Activated naive CD4-positive, alpha-beta T cell treated with anti-CD3 and anti-CD28 coated beads, Interleukin-2, amount 50 U/mL, for 24 hours (primary cell): ENCODE data around the gene ITPR3.

Source experiments
- H3K27ac Mint-ChIP-seq: one replicate; pipeline ENCODE4 v1.8.0; 2021; ENCODE audit warnings: mild to moderate bottlenecking, mixed read lengths
- H3K27me3 Mint-ChIP-seq: one replicate; pipeline ENCODE4 v1.8.0; 2021; ENCODE audit warnings: mixed read lengths
- H3K36me3 Mint-ChIP-seq: one replicate; pipeline ENCODE4 v1.8.0; 2021; ENCODE audit warnings: mixed read lengths
- H3K4me1 Mint-ChIP-seq: one replicate; pipeline ENCODE4 v1.8.0; 2021; ENCODE audit warnings: mixed read lengths
- H3K4me3 Mint-ChIP-seq: one replicate; pipeline ENCODE4 v1.8.0; 2021; ENCODE audit warnings: mild to moderate bottlenecking, mixed read lengths
- H3K9me3 Mint-ChIP-seq: one replicate; pipeline ENCODE4 v1.8.0; 2021; ENCODE audit warnings: mixed read lengths

The ITPR3 gene

DNA sequence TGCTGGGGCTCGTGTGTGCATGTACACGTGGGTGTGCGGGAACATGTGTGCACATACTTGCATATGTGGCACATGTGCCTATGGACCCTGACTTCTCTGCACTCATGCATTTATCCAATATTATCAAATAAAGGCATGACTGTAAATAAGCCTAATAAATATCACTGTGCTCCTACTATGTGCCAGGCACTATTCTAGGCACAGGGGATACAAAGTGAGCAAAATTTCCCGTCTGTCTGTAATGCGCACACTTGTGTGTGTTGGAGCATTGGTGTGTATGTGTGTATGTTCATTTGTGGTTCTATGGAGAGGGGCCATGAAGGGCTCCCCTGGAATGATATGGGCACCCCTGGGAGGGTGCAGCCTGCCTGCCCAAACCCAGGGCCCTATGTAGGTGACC is 41.9 kb downstream of the ITPR3 start:
- peaks cover 4% of the 10 kb centered on the region for H3K36me3 Mint-ChIP-seq
- H3K4me3 Mint-ChIP-seq = no peak overlapping the region
- no peaks in the 10 kb centered on the region for H3K4me1 Mint-ChIP-seq
- H3K27ac Mint-ChIP-seq = peak overlapping the region; percentile 46
- H3K9me3 Mint-ChIP-seq = no peaks in the 10 kb centered on the region
- no peaks in the 10 kb centered on the region for H3K27me3 Mint-ChIP-seq

DNA sequence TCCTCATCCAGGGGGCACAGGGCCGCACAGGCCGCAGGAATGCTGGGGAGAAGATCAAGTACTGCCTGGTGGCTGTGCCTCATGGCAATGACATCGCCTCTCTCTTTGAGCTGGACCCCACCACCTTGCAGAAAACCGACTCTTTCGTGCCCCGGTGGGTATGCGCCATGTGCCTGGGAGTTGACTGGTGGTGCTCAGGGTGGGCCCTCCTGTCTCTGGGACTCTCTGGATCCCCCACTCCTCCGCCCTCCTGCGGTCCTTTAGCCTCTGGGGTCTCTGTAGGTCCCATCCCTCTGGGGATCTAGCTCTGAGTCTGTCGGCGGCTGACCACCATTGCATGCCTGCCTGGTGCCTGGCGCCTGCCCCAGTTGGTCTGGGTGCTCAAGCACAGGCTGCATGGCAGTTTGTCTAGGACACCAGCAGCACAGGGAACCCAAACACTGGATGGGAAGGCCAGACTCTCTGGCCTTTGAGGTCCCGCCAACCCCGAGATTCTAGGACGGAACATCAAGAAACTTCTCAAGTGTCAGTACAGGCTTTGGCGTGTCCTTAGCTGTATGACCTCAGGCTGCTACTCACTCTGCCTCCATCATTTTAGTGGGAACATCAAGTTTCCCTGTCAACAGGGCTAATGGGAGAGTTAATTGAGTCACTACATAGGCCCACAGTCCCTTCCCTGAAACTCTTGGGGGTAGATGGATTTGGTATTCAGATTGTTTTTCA is 42.8 kb downstream of the ITPR3 start:
- H3K9me3 Mint-ChIP-seq = no peaks in the 10 kb centered on the region
- H3K27me3 Mint-ChIP-seq = no peaks in the 10 kb centered on the region
- H3K36me3 Mint-ChIP-seq = peaks cover 5% of the 10 kb centered on the region
- no peak overlapping the region for H3K4me3 Mint-ChIP-seq
- H3K27ac Mint-ChIP-seq = no peak overlapping the region
- peaks cover 7% of the 10 kb centered on the region for H3K4me1 Mint-ChIP-seq

GRCh38 chr6:33664506-33665057 is 43.5 kb downstream of the ITPR3 start:
- no peaks in the 10 kb centered on the region for H3K27me3 Mint-ChIP-seq
- no peak overlapping the region for H3K4me3 Mint-ChIP-seq
- H3K4me1 Mint-ChIP-seq = peaks cover 14% of the 10 kb centered on the region
- H3K27ac Mint-ChIP-seq = no peak overlapping the region
- peaks cover 7% of the 10 kb centered on the region for H3K36me3 Mint-ChIP-seq
- H3K9me3 Mint-ChIP-seq = no peaks in the 10 kb centered on the region

GRCh38 chr6:33665957-33666356 is 44.8 kb downstream of the ITPR3 start:
- H3K27me3 Mint-ChIP-seq = no peaks in the 10 kb centered on the region
- H3K9me3 Mint-ChIP-seq = no peaks in the 10 kb centered on the region
- peaks cover 8% of the 10 kb centered on the region for H3K36me3 Mint-ChIP-seq
- no peak overlapping the region for H3K4me3 Mint-ChIP-seq
- H3K27ac Mint-ChIP-seq = no peak overlapping the region
- peaks cover 15% of the 10 kb centered on the region for H3K4me1 Mint-ChIP-seq

DNA sequence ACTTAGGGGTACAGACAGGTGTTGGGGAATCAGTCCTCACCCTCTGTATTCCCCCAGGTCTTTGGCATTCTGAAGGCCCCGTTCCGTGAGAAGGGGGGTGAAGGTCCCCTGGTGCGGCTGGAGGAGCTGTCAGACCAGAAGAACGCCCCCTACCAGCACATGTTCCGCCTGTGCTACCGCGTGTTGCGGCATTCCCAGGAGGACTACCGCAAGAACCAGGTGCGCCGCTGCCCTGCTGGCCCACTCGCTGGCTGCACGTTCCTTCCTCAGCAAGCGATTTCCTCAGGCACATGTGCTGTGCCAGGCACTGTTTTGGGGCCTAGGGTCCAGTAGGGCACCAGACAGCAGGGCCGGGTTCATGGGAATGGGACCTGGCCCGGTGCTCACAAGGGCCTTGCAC is 46.0 kb downstream of the ITPR3 start:
- H3K4me1 Mint-ChIP-seq = peaks cover 15% of the 10 kb centered on the region
- peaks cover 13% of the 10 kb centered on the region for H3K36me3 Mint-ChIP-seq
- no peak overlapping the region for H3K27ac Mint-ChIP-seq
- no peaks in the 10 kb centered on the region for H3K27me3 Mint-ChIP-seq
- no peak overlapping the region for H3K4me3 Mint-ChIP-seq
- no peaks in the 10 kb centered on the region for H3K9me3 Mint-ChIP-seq

DNA sequence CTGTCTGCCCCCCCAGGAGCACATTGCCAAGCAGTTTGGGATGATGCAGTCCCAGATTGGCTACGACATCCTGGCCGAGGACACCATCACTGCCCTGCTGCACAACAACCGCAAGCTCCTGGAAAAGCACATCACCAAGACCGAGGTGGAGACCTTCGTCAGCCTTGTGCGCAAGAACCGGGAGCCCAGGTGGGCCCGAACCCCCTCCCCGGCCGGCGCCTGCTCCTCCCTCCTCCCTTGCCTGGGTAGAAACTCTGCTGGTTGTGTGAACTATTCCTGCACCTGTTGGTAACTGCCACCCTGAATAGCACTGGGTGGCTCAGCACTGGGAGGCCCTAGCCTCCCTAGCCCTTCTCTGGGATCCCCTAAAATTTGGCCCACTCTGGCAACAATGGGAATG is 46.7 kb downstream of the ITPR3 start:
- Mint-ChIP-seq H3K9me3 (no peaks in the 10 kb centered on the region), H3K27me3 (no peaks in the 10 kb centered on the region), H3K36me3 (peaks cover 13% of the 10 kb centered on the region), H3K4me3 (no peak overlapping the region), H3K27ac (no peak overlapping the region), H3K4me1 (peaks cover 15% of the 10 kb centered on the region)

GRCh38 chr6:33668328-33668727 is 47.2 kb downstream of the ITPR3 start:
- no peak overlapping the region for H3K4me3 Mint-ChIP-seq
- H3K36me3 Mint-ChIP-seq = peaks cover 11% of the 10 kb centered on the region
- no peaks in the 10 kb centered on the region for H3K27me3 Mint-ChIP-seq
- H3K27ac Mint-ChIP-seq = peak overlapping the region; percentile 65
- H3K4me1 Mint-ChIP-seq = peaks cover 15% of the 10 kb centered on the region
- H3K9me3 Mint-ChIP-seq = no peaks in the 10 kb centered on the region

- H3K4me1 Mint-ChIP-seq = peaks cover 15% of the 10 kb centered on the region
- H3K27ac Mint-ChIP-seq = peak overlapping the region; percentile 86
- no peak overlapping the region for H3K4me3 Mint-ChIP-seq
- H3K9me3 Mint-ChIP-seq = no peaks in the 10 kb centered on the region
- no peaks in the 10 kb centered on the region for H3K27me3 Mint-ChIP-seq
- peaks cover 11% of the 10 kb centered on the region for H3K36me3 Mint-ChIP-seq
These were observed 47.8 kb downstream of the ITPR3 start for GRCh38 chr6:33668914-33669313.

DNA sequence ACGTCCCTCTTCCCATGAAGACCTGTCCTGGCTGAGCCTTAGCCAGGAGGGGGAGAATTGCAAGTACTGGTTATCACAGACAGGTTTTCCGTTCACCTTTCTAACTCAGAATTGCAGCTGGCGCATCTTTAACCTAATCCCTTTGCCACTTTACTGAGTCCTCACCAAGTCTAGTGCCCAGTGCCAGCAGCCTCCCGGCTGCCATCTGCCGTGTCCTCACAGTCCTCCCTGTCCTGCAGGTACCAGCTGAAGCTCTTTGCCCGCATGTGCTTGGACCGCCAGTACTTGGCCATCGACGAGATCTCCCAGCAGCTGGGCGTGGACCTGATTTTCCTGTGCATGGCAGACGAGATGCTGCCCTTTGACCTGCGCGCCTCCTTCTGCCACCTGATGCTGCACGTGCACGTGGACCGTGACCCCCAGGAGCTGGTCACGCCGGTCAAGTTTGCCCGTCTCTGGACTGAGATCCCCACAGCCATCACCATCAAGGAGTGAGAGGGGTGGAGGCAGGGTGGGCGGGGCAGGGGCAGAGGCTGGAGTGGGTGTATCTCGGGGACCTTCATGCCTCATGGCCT is 49.1 kb downstream of the ITPR3 start:
- peaks cover 11% of the 10 kb centered on the region for H3K36me3 Mint-ChIP-seq

GRCh38 chr6:33670971-33671743 is 50.0 kb downstream of the ITPR3 start:
- H3K27ac Mint-ChIP-seq = no peak overlapping the region
- peaks cover 15% of the 10 kb centered on the region for H3K4me1 Mint-ChIP-seq
- H3K36me3 Mint-ChIP-seq = peaks cover 11% of the 10 kb centered on the region
- H3K9me3 Mint-ChIP-seq = no peaks in the 10 kb centered on the region
- no peaks in the 10 kb centered on the region for H3K27me3 Mint-ChIP-seq
- no peak overlapping the region for H3K4me3 Mint-ChIP-seq

More for the DNA sequence above, 49.1 kb downstream of the ITPR3 start:
- H3K27me3 Mint-ChIP-seq = no peaks in the 10 kb centered on the region
- peaks cover 15% of the 10 kb centered on the region for H3K4me1 Mint-ChIP-seq
- no peaks in the 10 kb centered on the region for H3K9me3 Mint-ChIP-seq
- H3K27ac Mint-ChIP-seq = no peak overlapping the region
- H3K4me3 Mint-ChIP-seq = no peak overlapping the region

GRCh38 chr6:33671744-33672072 is 50.6 kb downstream of the ITPR3 start:
- Mint-ChIP-seq H3K9me3 (no peaks in the 10 kb centered on the region), H3K27me3 (no peaks in the 10 kb centered on the region), H3K4me1 (peaks cover 15% of the 10 kb centered on the region), H3K36me3 (peaks cover 11% of the 10 kb centered on the region), H3K27ac (no peak overlapping the region), H3K4me3 (no peak overlapping the region)

- Mint-ChIP-seq H3K9me3 (no peaks in the 10 kb centered on the region), H3K4me3 (no peak overlapping the region), H3K36me3 (peaks cover 11% of the 10 kb centered on the region), H3K4me1 (peaks cover 15% of the 10 kb centered on the region), H3K27me3 (no peaks in the 10 kb centered on the region), H3K27ac (no peak overlapping the region)
These were observed 51.7 kb downstream of the ITPR3 start for GRCh38 chr6:33672808-33673207.

GRCh38 chr6:33673851-33674250 is 52.7 kb downstream of the ITPR3 start:
- no peaks in the 10 kb centered on the region for H3K27me3 Mint-ChIP-seq
- no peak overlapping the region for H3K27ac Mint-ChIP-seq
- no peaks in the 10 kb centered on the region for H3K9me3 Mint-ChIP-seq
- no peak overlapping the region for H3K4me3 Mint-ChIP-seq
- peaks cover 9% of the 10 kb centered on the region for H3K4me1 Mint-ChIP-seq
- H3K36me3 Mint-ChIP-seq = peaks cover 8% of the 10 kb centered on the region

- H3K9me3 Mint-ChIP-seq = no peaks in the 10 kb centered on the region
- no peaks in the 10 kb centered on the region for H3K4me1 Mint-ChIP-seq
- no peak overlapping the region for H3K4me3 Mint-ChIP-seq
- peaks cover 9% of the 10 kb centered on the region for H3K36me3 Mint-ChIP-seq
- no peak overlapping the region for H3K27ac Mint-ChIP-seq
- no peaks in the 10 kb centered on the region for H3K27me3 Mint-ChIP-seq
These were observed 54.8 kb downstream of the ITPR3 start for GRCh38 chr6:33675968-33676367.

DNA sequence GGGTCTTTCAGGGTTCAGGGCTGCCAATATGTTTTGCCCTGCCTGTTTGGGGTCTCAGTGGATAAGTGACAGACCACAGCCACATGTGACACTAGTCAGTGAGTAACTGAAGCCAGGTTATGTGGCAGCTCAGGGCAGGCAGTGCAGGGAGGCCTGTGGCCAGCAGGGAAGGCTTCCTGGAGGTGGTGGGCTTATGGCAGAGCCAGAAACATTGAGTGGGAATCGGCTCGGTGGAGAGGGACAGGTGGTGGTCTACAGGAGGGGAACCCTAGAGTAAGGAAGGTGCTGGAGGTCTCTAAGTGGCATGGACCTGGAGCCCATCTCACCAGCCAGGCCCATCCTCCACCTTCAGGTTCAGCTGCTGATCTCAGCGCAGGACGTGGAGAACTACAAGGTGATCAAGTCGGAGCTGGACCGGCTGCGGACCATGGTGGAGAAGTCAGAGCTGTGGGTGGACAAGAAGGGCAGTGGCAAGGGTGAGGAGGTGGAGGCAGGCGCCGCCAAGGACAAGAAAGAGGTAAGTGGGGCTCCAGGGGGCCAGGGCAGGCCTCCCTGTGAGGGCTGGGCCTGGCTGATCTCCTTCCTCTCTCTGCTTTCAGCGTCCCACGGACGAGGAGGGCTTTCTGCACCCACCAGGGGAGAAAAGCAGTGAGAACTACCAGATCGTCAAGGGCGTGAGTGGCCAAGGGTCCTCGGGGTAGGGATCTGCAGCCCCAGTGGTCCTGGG is 55.5 kb downstream of the ITPR3 start:
- H3K4me1 Mint-ChIP-seq = no peaks in the 10 kb centered on the region
- no peaks in the 10 kb centered on the region for H3K27me3 Mint-ChIP-seq
- H3K36me3 Mint-ChIP-seq = peaks cover 7% of the 10 kb centered on the region
- H3K27ac Mint-ChIP-seq = no peak overlapping the region
- no peak overlapping the region for H3K4me3 Mint-ChIP-seq
- no peaks in the 10 kb centered on the region for H3K9me3 Mint-ChIP-seq
